ENCODE measurements around the gene ERBIN.
"Not testable (repeated sequence)": the region's sequence is repeated elsewhere in the genome, so short reads cannot be mapped to it uniquely, and the experiment has no call there.

The ERBIN gene

GRCh38 chr5:66010476-66010875 lies 84.1 kb downstream of the ERBIN start:
- no peak for FAIRE-seq

GRCh38 chr5:66012271-66012670 lies 85.9 kb downstream of the ERBIN start:
- FAIRE-seq: peak; percentile 30

GRCh38 chr5:66013397-66013796 lies 87.0 kb downstream of the ERBIN start:
- FAIRE-seq: no peak

GRCh38 chr5:66013906-66014305 lies 87.5 kb downstream of the ERBIN start:
- FAIRE-seq: no peak

GRCh38 chr5:66015196-66015960 lies 89.0 kb downstream of the ERBIN start:
- FAIRE-seq: no peak

GRCh38 chr5:66021585-66021984 lies 95.2 kb downstream of the ERBIN start:
- no peak for FAIRE-seq

- FAIRE-seq: no peak
These were observed 112.9 kb downstream of the ERBIN start for GRCh38 chr5:66039296-66039695.

- no peak for FAIRE-seq
These were observed 113.3 kb downstream of the ERBIN start for GRCh38 chr5:66039701-66040100.

- peak; percentile 24 for FAIRE-seq
These were observed 115.3 kb downstream of the ERBIN start for GRCh38 chr5:66041627-66042026.

GRCh38 chr5:66057239-66057638 lies 130.9 kb downstream of the ERBIN start:
- FAIRE-seq: no peak

- FAIRE-seq: not testable (repeated sequence)
These were observed 134.9 kb downstream of the ERBIN start for GRCh38 chr5:66061320-66061719.

- FAIRE-seq: not testable (repeated sequence)
These were observed 136.7 kb downstream of the ERBIN start for GRCh38 chr5:66063061-66063460.

- no peak for FAIRE-seq
These were observed 140.5 kb downstream of the ERBIN start for GRCh38 chr5:66066826-66067225.

GRCh38 chr5:66072031-66072430 lies 145.7 kb downstream of the ERBIN start:
- no peak for FAIRE-seq

GRCh38 chr5:66074901-66075300 lies 148.5 kb downstream of the ERBIN start:
- no peak for FAIRE-seq

- no peak for FAIRE-seq
These were observed 154.3 kb downstream of the ERBIN start for GRCh38 chr5:66080664-66081063.

- no peak for FAIRE-seq
These were observed 163.0 kb downstream of the ERBIN start for GRCh38 chr5:66089384-66089783.

GRCh38 chr5:66100851-66101250 lies 174.5 kb downstream of the ERBIN start:
- FAIRE-seq: no peak

GRCh38 chr5:66113160-66113559 lies 186.8 kb downstream of the ERBIN start:
- FAIRE-seq: no peak

GRCh38 chr5:66118304-66118703 lies 191.9 kb downstream of the ERBIN start:
- no peak for FAIRE-seq

- no peak for FAIRE-seq
These were observed 196.1 kb downstream of the ERBIN start for GRCh38 chr5:66122379-66123034.

GRCh38 chr5:66129144-66129543 lies 202.8 kb downstream of the ERBIN start:
- no peak for FAIRE-seq

GRCh38 chr5:66130493-66130892 lies 204.1 kb downstream of the ERBIN start:
- FAIRE-seq: no peak

All from islet of Langerhans (tissue), 1 donor.